DMS114 treated with DMSO at 0.1 percent for 48 hours (cell line): ENCODE data around the gene OR9Q1.

Experiments
- DNase-seq: peaks from one replicate; lab custom pipeline; 2025; ENCODE audit not compliant: unreplicated experiment; lab: John Stamatoyannopoulos, UW

The OR9Q1 gene

GRCh38 chr11:58028687-58029411, 5.2 kb downstream of the OR9Q1 start:
- DNase-seq = no peak

- no peak for DNase-seq
Measured at GRCh38 chr11:58030653-58031052, 7.0 kb downstream of the OR9Q1 start, which contains the start of gene OR6Q1. Gene OR6Q1, plus strand, starts transcription at chr11:58030953. Its CDS starts 0 bp downstream, at chr11:58030953.

- DNase-seq = no peak
Measured at GRCh38 chr11:58034471-58034870, 10.8 kb downstream of the OR9Q1 start.

- DNase-seq = no peak
Measured at GRCh38 chr11:58039589-58039988, 15.9 kb downstream of the OR9Q1 start.

GRCh38 chr11:58043379-58043778, 19.7 kb downstream of the OR9Q1 start:
- no peak for DNase-seq

GRCh38 chr11:58046231-58046630, 22.6 kb downstream of the OR9Q1 start:
- DNase-seq = no peak

- DNase-seq = no peak
Measured at GRCh38 chr11:58047818-58048217, 24.1 kb downstream of the OR9Q1 start.

GRCh38 chr11:58055806-58056401, 32.2 kb downstream of the OR9Q1 start:
- DNase-seq = no peak

- DNase-seq = no peak
Measured at GRCh38 chr11:58057481-58057880, 33.8 kb downstream of the OR9Q1 start.

GRCh38 chr11:58058276-58059006, 34.8 kb downstream of the OR9Q1 start:
- no peak for DNase-seq

- no peak for DNase-seq
Measured at GRCh38 chr11:58059007-58059350, 35.3 kb downstream of the OR9Q1 start.

GRCh38 chr11:58060535-58060934, 36.9 kb downstream of the OR9Q1 start:
- no peak for DNase-seq

GRCh38 chr11:58060939-58061672, 37.4 kb downstream of the OR9Q1 start:
- no peak for DNase-seq

GRCh38 chr11:58061813-58062212, 38.1 kb downstream of the OR9Q1 start:
- DNase-seq = no peak

GRCh38 chr11:58067685-58068084, 44.0 kb downstream of the OR9Q1 start:
- no peak for DNase-seq

GRCh38 chr11:58068655-58069054, 45.0 kb downstream of the OR9Q1 start:
- DNase-seq = no peak

GRCh38 chr11:58070585-58070984, 46.9 kb downstream of the OR9Q1 start:
- DNase-seq = no peak

GRCh38 chr11:58075781-58076180, 52.1 kb downstream of the OR9Q1 start:
- no peak for DNase-seq

GRCh38 chr11:58086528-58086927, 62.8 kb downstream of the OR9Q1 start:
- no peak for DNase-seq

GRCh38 chr11:58097437-58097836, 73.8 kb downstream of the OR9Q1 start:
- DNase-seq = no peak

GRCh38 chr11:58121096-58121495, 97.4 kb downstream of the OR9Q1 start:
- no peak for DNase-seq
